ENCODE results near the gene LYPD8. TPM values are rescaled to one million over a fixed set of nuclear protein-coding genes. Genes with fewer than 3 reads are reported as not detected.

The LYPD8 gene
- total RNA-seq, 1 donor from 2014 or later = not detected

DNA sequence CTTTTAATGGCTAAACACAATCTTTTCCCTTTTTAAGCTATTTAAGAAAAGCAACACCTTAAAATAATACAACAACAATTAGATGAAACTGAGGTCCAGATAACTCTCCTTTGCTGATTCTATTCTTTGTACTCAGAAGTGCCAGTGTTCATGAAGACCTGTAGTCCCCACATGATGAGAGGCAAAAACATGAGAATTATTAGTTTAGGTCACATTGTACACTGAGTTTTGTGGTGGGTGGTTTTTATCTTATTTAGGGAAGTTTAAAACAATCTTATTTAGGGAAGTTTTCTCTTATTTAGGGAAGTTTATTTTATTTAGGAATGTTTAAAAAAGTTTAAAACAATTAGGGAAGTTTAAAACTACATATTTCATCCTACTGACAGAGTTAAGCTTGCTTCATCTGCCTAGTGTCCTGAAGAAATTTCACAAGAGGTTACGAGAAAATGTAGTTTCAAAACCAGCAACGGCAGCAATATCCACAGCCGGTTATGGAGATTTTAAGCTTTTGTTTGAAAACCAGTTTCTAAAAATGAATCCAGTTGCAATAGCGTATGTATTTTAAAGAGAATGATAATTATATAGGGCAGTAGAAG is 45.2 kb downstream of the LYPD8 start:
- Mint-ChIP-seq H3K27me3 (no peaks in the 10 kb centered on the region), H3K4me3 (no peak overlapping the region), H3K36me3 (no peaks in the 10 kb centered on the region), H3K4me1 (ENCODE audit: unreplicated experiment) (no peaks in the 10 kb centered on the region), H3K27ac (no peak overlapping the region), H3K9me3 (peaks cover 11% of the 10 kb centered on the region)
- DNase-seq (ENCODE audit: extremely low spot score, unreplicated experiment) = no peak
- TF ChIP-seq, protein P1, sequence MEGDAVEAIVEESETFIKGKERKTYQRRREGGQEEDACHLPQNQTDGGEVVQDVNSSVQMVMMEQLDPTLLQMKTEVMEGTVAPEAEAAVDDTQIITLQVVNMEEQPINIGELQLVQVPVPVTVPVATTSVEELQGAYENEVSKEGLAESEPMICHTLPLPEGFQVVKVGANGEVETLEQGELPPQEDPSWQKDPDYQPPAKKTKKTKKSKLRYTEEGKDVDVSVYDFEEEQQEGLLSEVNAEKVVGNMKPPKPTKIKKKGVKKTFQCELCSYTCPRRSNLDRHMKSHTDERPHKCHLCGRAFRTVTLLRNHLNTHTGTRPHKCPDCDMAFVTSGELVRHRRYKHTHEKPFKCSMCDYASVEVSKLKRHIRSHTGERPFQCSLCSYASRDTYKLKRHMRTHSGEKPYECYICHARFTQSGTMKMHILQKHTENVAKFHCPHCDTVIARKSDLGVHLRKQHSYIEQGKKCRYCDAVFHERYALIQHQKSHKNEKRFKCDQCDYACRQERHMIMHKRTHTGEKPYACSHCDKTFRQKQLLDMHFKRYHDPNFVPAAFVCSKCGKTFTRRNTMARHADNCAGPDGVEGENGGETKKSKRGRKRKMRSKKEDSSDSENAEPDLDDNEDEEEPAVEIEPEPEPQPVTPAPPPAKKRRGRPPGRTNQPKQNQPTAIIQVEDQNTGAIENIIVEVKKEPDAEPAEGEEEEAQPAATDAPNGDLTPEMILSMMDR (conservative IDR thresholded peaks at IDR 0.05) = no peak

DNA sequence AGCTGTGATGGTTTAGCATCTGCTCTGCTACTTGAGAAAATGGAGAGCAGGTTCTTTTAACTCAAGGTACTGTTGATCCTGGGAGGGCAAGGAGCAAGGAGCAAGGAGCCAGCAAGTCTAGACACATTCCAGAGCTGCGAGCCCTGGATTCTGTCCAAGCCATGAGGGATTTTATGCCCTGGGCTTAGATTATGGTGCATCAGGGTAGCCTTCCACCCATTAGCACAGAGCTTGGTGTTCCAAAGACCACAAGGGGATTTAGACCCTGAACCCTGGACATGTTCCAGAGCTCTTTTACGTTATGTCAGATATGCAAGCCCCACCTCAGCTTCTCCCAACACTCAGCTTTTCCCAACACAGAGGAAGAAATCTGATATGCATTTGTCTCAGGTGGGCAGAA is 51.0 kb downstream of the LYPD8 start:
- no peaks in the 10 kb centered on the region for H3K27me3 Mint-ChIP-seq
- H3K36me3 Mint-ChIP-seq = no peaks in the 10 kb centered on the region
- DNase-seq (ENCODE audit: extremely low spot score, unreplicated experiment) = no peak
- TF ChIP-seq, protein P1 (conservative IDR thresholded peaks at IDR 0.05) = no peak
- no peak overlapping the region for H3K4me3 Mint-ChIP-seq
- peaks cover 7% of the 10 kb centered on the region for H3K9me3 Mint-ChIP-seq
- H3K4me1 Mint-ChIP-seq (ENCODE audit: unreplicated experiment) = no peaks in the 10 kb centered on the region
- H3K27ac Mint-ChIP-seq = no peak overlapping the region

DNA sequence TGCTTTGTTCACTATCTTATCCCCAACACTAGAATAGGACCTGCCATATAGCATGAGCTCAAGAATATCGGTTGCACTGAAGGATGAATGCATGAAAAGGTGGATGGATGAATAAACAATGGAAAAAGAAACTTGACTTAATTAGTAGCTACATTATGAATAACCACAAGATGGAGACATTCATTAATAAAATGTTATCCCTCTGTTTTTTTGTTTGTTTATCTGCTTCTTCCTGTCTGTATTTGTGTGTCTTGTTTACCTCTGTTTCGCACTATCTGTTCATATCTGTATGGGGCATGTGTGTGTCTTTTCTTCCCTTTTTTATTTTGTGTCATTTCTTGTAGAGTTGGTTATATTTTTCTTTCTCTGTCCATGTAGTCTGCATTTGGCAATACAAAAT is 51.9 kb downstream of the LYPD8 start:
- no peak overlapping the region for H3K4me3 Mint-ChIP-seq
- H3K27me3 Mint-ChIP-seq = no peaks in the 10 kb centered on the region
- DNase-seq (ENCODE audit: extremely low spot score, unreplicated experiment) = no peak
- H3K4me1 Mint-ChIP-seq (ENCODE audit: unreplicated experiment) = no peaks in the 10 kb centered on the region
- no peak overlapping the region for H3K27ac Mint-ChIP-seq
- TF ChIP-seq, protein P1 (conservative IDR thresholded peaks at IDR 0.05) = no peak
- H3K36me3 Mint-ChIP-seq = no peaks in the 10 kb centered on the region
- peaks cover 7% of the 10 kb centered on the region for H3K9me3 Mint-ChIP-seq

DNA sequence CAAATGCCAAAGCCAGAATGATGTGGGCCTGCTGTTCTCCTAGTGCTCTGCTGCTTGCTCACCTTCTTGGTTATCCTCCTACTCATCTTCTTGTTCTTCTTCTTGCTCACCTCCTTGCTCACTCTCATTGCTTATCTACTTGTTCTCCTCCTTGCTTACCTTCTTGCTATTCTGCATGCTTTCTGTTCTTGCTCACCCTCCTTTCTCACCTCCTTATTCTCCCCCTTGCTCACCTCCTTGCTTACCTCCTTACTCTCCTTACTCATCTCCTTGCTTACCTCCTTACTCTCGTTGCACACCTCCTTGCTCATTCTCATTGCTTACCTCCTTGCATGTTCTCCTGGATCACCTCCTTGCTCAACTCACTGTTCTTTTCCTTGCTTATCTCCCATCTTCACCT is 52.8 kb downstream of the LYPD8 start, which contains the start of gene OR14I1:
Gene OR14I1, minus strand, starts transcription at position 53 of the 400 bp plus-strand sequence.
- no peak within 1 kb of the TSS for H3K27ac Mint-ChIP-seq
- TF ChIP-seq, protein P1 (conservative IDR thresholded peaks at IDR 0.05) = no peak

DNA sequence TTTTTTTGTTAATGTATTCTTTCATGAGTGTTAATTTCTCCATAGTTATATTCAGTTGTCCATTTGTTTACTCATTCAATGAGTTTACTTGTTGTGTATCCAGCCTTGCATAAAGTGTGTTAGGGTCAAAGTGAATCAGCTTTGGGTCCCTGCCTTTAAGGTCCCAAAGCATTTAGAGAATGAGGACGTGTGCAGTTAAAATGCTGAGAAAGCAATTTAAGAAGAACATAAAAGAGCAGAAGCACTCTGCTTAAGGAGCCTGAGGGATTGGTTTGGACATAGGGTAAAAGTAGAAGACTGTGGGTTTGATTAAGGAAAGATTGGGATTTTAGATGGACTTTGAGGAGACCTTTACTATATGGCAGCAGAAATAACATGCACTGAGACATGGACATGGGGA is 56.5 kb downstream of the LYPD8 start:
- no peak for DNase-seq (ENCODE audit: extremely low spot score, unreplicated experiment)
- H3K4me3 Mint-ChIP-seq = no peak overlapping the region
- no peaks in the 10 kb centered on the region for H3K4me1 Mint-ChIP-seq (ENCODE audit: unreplicated experiment)
- H3K27ac Mint-ChIP-seq = no peak overlapping the region
- no peaks in the 10 kb centered on the region for H3K27me3 Mint-ChIP-seq
- H3K9me3 Mint-ChIP-seq = peaks cover 4% of the 10 kb centered on the region
- H3K36me3 Mint-ChIP-seq = no peaks in the 10 kb centered on the region
- TF ChIP-seq, protein P1 (conservative IDR thresholded peaks at IDR 0.05) = no peak

More for the DNA sequence above, 52.8 kb downstream of the LYPD8 start, which contains the start of gene OR14I1:
- Mint-ChIP-seq H3K4me1 (ENCODE audit: unreplicated experiment) (no peaks in the 10 kb centered on the region), H3K36me3 (no peaks in the 10 kb centered on the region), H3K27me3 (no peaks in the 10 kb centered on the region), H3K9me3 (peaks cover 5% of the 10 kb centered on the region), H3K4me3 (no peak within 1 kb of the TSS)
- DNase-seq (ENCODE audit: extremely low spot score, unreplicated experiment) = no peak
